Bronchial epithelial cell (primary cell): ENCODE results near the gene SEC61A1. TPM values are rescaled to one million over a fixed set of nuclear protein-coding genes. Genes with fewer than 3 reads are reported as not detected.

ENCODE experiments used
- DNase-seq: peaks from one replicate; pipeline ENCODE4 v3.0.0-alpha.2; 2010; ENCODE audit warnings: low read depth
- FAIRE-seq: peaks from 2 replicates; lab custom pipeline; 2011; peaks lifted over from hg19 to GRCh38; lab: Jason Lieb, UNC
- H3K27me3 ChIP-seq: 2 replicates; pipeline ENCODE4 v1.5.1; 2011; ENCODE audit warnings: low read length; ENCODE audit not compliant: control insufficient read depth, insufficient read depth
- H3K36me3 ChIP-seq: 2 replicates; pipeline ENCODE4 v1.5.1; 2011; ENCODE audit warnings: low read length; ENCODE audit not compliant: control insufficient read depth, insufficient read depth
- H3K4me3 ChIP-seq: 2 replicates; pipeline ENCODE4 v1.5.1; 2011; ENCODE audit warnings: mild to moderate bottlenecking, low read depth, low read length, control low read depth
- CTCF ChIP-seq: IDR thresholded peaks from 2 replicates; pipeline ENCODE4 v1.5.1; 2011; ENCODE audit warnings: mild to moderate bottlenecking, moderate library complexity, low read length, control low read depth, inconsistent platforms; ENCODE audit not compliant: insufficient read depth, severe bottlenecking
- total RNA-seq: library from RNA; depleted of rRNA; stranded (reverse); fragments of >200 nt; gene quantifications from 2 replicates; pipeline ENCODE4 v1.2.1, GENCODE V29; 2014

Gene SEC61A1
- total RNA-seq, 1 donor from 2014 or later: 256 TPM

GRCh38 chr3:128095222-128095703 is 43.0 kb downstream of the SEC61A1 start:
- Histone ChIP-seq H3K4me3 (no peak overlapping the region), H3K36me3 (peaks cover 17% of the 10 kb centered on the region), H3K27me3 (no peaks in the 10 kb centered on the region)
- TF ChIP-seq CTCF: peak; percentile 96
- DNase-seq: peak; percentile 94
- peak; percentile 99 for FAIRE-seq

GRCh38 chr3:128098234-128098633 is 46.0 kb downstream of the SEC61A1 start:
- no peaks in the 10 kb centered on the region for H3K27me3 ChIP-seq
- FAIRE-seq (no peak), DNase-seq (no peak)
- TF ChIP-seq CTCF: no peak
- no peak overlapping the region for H3K4me3 ChIP-seq
- H3K36me3 ChIP-seq: peaks cover 26% of the 10 kb centered on the region

- Histone ChIP-seq H3K36me3 (peaks cover 25% of the 10 kb centered on the region), H3K4me3 (no peak overlapping the region), H3K27me3 (no peaks in the 10 kb centered on the region)
- TF ChIP-seq CTCF: no peak
- FAIRE-seq (peak; percentile 68), DNase-seq (no peak)
Measured at GRCh38 chr3:128100161-128100560, 47.9 kb downstream of the SEC61A1 start.

GRCh38 chr3:128100638-128101037 is 48.4 kb downstream of the SEC61A1 start:
- peaks cover 25% of the 10 kb centered on the region for H3K36me3 ChIP-seq
- TF ChIP-seq CTCF: no peak
- DNase-seq: no peak
- no peaks in the 10 kb centered on the region for H3K27me3 ChIP-seq
- no peak overlapping the region for H3K4me3 ChIP-seq
- FAIRE-seq: no peak

GRCh38 chr3:128103136-128103676 is 51.0 kb downstream of the SEC61A1 start:
- Histone ChIP-seq H3K36me3 (peaks cover 20% of the 10 kb centered on the region), H3K27me3 (no peaks in the 10 kb centered on the region), H3K4me3 (no peak overlapping the region)
- DNase-seq (no peak), FAIRE-seq (no peak)
- TF ChIP-seq CTCF: no peak

- FAIRE-seq (no peak), DNase-seq (no peak)
- H3K36me3 ChIP-seq: peaks cover 9% of the 10 kb centered on the region
- no peak overlapping the region for H3K4me3 ChIP-seq
- no peaks in the 10 kb centered on the region for H3K27me3 ChIP-seq
- TF ChIP-seq CTCF: no peak
Measured at GRCh38 chr3:128107834-128108233, 55.6 kb downstream of the SEC61A1 start.
